HG02798 (cell line): Measurements from ENCODE around the gene EIF2B5.
"Not testable (repeated sequence)": the region's sequence is repeated elsewhere in the genome, so short reads cannot be mapped to it uniquely, and the experiment has no call there.

ENCODE experiments used
- ATAC-seq: cut with Tn5 transposase; IDR thresholded peaks from one replicate; pipeline ENCODE4 v1.9.1; 2021; ENCODE audit warnings: mild to moderate bottlenecking; ENCODE audit not compliant: unreplicated experiment, poor library complexity

The EIF2B5 gene

DNA sequence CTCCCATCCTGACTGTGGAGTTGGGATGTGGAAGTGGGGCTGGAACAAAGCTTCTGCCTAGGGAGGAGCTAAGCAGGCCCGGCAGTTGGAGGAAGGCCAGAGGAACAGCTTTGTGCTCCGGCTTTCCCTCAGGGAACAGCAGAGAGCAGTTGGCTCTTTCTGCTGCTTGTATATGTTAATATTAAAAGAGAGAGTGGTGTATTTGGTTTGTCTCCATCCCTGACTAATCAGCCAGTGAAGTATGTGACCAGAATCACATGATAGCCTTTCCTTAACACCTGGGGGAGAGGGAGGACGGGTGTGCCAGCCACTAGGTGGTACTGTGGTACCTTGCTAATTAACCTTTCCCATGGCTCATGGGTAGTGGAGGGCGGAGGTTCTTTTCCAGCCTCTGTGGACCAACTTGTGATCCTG, 10.0 kb downstream of the EIF2B5 start:
- ATAC-seq = no peak

DNA sequence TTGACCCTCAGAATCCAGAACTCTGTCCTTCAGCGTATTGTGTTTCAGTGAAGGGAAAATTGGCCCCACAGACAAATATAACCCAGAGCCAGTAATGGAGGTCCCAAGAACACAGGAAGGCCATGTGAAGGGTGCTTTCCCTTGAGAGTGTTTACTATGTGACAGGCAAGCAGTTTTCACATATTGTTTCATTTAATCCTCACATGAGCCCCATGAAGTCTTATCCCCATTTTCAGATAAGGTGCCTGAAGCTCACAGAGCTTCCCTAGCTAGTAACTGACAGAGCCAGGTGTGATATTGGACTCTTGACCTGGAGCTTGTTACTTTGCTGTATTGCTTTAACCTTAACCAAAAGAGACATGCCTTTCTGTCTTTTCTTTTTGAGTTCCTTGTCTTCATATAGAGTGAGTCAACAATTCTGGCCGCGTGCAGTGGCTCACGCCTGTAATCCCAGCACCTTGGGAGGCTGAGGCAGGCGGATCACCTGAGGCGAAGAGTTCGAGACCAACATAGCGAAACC, 10.7 kb downstream of the EIF2B5 start:
- ATAC-seq = no peak

DNA sequence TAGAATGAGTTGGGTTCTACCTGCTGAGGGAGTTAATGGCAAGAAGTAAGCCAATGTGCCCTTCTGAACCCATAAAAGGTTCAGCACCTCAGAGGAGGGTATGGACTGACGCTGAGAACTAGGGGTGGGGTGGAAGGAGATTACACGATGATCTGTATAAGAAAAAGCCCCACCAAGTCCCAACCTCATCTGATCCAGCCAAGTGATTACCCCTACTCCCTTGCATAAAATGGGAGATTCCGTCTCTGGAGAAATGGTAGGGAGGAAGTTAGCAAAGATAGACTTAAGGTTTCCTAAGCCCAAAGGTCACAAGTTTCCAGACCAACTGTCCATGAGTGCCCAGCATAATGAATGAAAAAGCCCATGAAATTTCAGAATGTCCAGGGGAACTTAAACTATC, 12.9 kb downstream of the EIF2B5 start:
- no peak for ATAC-seq

DNA sequence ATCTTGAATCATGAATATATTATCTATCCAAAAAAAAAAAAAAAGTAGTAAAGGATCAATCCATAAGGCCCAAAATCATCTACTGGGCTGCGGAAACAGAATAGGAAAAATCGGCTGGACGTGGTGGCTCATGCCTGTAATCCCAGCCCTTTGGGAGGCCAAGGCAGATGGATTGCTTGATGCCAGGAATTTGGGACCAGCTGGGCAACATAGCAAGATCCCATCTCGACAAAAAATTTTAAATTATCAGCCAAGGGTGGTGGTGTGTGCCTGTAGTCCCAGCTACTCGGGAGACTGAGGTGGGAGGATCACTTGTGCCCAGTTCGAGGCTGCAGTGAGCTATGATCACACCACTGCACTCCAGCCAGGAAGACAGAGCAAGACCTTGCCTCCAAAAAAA, 14.0 kb downstream of the EIF2B5 start:
- no peak for ATAC-seq

DNA sequence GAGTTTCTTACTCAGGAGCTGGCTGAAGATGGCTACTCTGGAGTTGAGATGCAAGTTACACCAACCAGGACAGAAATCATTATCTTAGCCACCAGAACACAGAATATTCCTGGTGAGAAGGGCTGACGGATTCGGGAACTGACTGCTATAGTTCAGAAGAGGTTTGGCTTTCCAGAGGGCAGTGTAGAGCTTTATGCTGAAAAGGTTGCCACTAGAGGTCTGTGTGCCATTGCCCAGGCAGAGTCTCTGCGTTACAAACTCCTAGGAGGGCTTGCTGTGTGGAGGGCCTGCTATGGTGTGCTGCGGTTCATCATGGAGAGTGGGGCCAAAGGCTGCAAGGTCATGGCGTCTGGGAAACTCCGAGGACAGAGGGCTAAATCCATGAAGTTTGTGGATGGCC, 14.6 kb downstream of the EIF2B5 start:
- ATAC-seq = not testable (repeated sequence)

DNA sequence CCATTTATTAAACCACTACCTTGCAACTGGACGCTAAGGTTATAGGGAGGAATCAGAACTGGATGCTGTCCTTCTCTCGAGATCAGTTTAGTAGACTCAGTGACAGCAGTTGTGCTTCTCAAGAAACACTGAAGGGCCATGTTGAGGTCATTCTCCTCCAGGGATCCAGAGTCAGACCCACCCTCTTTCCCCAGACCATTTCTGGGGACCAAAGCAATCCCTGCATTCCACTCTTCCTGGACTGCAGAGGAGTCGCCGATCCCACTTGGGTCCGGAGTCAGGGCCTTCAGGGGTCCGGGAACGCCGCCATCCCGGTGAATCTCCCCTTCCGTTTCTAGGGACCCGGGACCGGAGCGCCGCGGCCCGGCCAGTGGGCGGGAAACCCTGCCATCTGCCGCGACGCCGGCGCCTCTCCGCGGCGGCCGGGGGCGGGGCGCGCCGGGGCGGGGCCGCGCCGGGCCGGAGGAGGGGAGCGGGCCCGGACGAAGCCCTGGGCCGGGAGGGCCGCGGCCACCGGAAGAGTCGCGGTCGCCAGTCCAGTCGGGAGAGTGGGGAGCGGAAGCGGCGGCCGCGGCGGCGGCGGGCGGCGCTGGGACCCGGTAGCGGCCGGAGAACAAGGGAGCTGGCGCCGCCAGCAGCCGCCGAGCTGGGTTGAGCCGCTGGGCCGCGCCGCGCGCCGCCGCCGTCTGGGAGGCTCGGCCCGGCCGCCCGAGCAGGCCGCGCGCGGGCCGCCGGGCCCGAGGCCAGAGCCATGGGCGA, 19.9 kb downstream of the EIF2B5 start, which contains the start of gene DVL3:
DVL3 (plus strand) TSS at position 493 of the 759 bp plus-strand sequence; CDS start at position 752, 259 bp downstream.
- ATAC-seq = peak; percentile 88

DNA sequence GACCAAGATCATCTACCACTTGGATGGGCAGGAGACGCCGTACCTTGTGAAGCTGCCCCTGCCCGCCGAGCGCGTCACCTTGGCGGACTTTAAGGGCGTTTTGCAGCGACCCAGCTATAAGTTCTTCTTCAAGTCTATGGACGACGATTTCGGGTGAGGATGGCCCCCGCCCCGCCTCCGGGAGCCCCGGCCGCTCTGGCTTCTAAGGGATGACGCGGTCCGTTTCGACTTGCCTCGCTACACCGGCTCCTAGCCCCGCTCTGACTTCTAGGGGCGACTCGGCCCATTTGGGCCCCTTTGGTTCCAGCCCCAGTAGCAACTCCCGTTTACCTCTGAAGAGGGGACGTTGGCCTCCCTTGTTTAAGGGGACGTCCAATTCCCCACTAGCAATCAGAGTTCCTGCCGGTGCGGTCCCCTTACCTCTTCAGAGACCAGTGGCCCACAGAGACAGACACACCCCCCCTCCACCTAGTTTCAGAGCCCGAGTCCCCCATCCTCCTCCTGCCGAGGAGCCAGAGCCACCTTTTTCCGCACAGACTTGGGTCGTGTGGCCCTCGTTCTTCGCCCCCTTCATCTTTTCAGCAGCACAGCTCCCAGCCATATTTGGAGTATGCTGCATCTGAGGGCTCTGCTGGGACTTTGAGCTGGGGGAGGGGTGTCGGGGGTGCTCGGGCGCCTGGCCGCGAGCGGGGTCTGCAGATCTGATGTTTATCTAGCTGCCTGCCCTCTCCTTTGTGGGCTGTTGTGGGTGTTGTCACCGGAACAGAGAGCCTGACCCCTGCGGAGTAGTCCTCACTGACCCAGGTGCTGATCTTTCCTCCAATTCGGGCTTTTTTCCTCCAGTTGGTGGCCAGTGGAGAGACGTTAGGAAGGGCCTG, 20.7 kb downstream of the EIF2B5 start:
- ATAC-seq = peak; percentile 26

DNA sequence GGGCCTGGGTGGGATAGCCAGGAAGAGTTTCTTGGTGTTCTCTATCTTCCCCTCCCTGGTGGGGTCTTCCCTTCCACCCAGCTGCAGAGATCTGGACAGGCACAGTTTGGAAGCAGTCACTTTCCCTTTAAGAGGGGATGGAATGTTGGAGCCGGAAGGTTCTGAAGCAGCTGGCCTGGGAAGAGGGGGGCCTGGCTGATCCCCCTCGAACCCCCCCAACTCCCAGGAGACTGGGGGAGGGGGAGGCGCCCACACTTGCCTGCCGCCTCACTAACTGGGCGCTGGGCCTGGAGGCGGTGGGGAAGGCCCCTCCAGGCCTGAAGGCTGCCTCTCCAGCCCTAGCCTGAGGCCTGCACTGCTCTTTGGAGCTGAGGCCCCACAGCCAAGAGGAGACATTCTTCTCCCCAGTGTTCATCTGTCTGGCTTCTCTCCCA, 21.4 kb downstream of the EIF2B5 start:
- ATAC-seq = no peak

DNA sequence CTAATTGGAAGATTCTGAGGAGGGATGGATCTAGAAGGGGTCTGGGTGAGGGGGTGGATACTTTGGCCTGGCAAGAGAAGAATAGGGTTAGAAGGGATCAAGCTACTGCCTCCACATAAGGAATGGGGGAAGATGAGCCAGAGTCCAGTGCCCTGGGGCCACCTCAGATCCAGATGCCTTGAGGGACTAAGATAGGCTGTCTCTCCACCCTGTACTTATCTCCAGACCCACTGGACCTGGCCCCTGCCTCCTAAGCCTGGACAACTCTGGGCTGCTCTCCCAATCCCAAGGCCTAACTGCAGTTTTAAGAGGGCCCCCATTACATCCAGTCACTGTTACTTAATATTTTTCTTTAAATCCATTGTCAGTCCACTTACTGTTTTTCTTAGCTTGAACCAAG, 22.0 kb downstream of the EIF2B5 start:
- ATAC-seq = no peak

DNA sequence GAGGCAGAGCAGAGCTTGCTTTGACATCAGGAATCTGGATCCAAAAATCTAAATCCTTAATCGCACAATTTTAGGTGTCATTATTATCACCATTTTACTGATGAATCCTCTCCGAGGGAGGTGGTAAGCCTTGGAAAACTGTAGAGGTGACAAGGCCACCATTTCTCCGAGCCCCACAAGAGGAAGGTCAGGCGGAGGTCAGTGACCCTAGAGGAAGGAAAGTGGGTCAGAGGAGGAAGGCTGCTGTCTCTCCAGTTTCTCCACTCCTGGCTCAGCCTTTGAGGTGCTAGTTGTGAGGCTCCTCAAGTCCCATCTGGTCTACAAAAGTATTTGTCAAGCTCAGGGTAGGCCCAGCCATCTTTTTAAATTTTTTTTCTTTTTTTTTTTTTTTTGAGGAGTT, 23.2 kb downstream of the EIF2B5 start:
- no peak for ATAC-seq

DNA sequence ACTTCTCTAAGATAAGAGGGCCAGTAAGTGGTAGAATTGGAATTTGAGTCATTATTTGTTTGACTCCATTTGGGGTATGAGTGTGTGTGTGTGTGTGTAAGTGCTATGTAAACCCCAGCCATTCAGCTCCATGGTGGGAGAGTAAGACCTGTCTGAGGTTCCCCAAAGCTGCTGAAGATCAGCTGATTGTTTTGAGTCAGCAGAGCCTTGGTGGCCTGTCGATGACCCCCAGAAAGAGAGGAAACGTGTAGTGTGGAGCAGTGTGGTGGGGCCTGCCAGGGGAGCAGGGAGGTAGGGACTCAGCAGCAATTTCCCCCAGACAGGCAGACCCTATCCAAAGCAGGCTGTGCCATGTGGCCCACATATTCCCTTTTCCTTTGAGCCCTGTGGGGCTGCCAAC, 25.3 kb downstream of the EIF2B5 start:
- no peak for ATAC-seq

DNA sequence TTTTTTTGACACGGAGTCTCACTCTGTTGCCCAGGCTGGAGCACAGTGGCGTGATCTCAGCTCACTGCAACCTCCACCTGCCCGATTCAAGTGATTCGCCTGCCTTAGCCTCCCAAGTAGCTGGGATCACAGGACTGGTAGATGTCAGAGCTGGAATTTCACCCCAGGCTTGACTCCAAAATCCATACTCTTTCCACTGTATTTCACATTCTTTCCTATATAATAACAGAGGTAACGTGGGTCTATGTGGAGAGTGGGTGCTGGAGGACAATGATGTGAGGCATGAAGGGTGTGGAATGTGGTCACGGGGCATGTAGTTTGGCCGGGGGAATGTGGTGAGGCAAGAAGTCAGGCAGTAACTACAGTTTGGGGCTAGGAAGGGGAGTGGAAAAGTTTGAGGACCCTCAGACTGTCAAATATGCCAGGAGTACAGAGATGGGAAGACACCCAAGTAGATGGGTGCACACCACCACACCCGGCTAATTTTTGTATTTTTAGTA, 27.5 kb downstream of the EIF2B5 start:
- ATAC-seq = not testable (repeated sequence)

DNA sequence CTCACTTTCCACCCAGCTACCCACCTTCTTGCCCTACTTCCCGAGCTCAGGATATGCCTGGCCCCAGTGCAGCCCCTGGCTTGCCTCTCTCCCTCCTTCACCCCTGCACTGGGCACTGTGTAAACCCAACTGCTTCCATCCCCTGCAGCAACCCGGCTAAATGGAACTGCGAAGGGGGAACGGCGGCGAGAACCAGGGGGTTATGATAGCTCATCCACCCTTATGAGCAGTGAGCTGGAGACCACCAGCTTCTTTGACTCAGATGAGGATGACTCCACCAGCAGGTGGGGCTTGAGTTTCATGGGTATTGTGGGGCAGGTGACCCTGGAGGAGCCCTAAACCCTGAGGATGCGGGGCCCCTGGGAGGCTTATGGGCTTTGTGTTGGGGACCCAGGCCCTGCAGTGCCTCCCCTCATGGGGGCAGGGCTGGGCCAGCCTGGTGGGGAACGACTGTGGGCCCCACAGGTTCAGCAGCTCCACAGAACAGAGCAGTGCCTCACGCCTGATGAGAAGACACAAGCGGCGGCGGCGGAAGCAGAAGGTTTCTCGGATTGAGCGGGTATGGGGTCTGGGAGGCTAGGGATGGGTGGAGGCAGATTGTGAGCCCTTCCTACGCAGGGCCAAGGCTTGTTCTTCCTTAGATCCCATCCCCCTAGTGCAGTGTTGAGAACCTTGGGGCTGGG, 29.6 kb downstream of the EIF2B5 start:
- no peak for ATAC-seq

DNA sequence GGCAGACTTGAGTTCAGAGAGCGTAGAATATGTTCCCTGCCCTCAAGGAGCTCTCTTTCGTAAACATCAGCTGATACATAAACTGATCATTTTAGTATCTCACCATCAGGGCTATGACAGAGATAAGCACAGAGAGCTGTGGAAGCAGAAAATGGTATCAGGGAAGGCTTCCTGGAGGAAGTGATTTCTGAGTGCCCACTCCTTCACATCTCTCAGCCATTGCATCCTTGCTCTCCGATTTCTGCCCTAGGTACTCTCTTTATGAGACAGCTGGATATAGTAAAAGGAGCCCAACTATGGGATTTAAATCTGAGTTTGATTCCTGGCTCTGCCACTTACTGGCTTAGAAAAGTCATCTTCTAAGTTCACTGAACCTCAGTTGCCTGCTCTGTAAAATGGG, 30.4 kb downstream of the EIF2B5 start:
- no peak for ATAC-seq

DNA sequence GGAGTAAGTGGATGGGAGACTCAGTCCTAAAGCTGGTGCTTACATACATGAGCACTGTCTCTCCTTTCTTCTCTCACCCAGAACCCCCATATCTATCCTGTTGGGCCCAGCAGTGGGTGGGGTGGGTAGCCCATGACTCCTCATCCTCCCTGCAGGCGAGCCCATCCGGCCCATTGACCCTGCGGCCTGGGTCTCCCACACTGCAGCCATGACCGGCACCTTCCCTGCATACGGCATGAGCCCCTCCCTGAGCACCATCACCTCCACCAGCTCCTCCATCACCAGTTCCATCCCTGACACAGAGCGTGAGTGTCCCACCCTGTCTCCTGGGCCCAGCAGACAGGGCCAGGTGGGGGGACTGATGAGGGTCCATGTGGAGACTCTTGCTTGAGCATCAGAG, 31.5 kb downstream of the EIF2B5 start:
- ATAC-seq = no peak

DNA sequence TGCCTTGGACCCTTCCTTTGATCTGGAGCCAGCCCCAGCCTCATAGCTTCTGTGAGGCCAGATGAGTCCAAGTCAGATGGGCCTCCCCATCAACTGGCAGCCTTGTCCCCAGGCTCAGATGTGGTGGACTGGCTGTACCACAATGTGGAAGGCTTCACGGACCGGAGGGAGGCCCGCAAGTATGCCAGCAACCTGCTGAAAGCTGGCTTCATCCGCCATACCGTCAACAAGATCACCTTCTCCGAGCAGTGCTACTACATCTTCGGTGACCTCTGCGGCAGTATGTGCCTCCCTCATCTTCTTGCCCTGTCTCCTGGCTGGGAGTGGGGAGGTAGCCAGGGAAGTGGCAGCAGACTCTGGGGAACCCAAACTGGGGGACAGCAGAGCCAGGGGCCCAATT, 32.6 kb downstream of the EIF2B5 start:
- no peak for ATAC-seq

DNA sequence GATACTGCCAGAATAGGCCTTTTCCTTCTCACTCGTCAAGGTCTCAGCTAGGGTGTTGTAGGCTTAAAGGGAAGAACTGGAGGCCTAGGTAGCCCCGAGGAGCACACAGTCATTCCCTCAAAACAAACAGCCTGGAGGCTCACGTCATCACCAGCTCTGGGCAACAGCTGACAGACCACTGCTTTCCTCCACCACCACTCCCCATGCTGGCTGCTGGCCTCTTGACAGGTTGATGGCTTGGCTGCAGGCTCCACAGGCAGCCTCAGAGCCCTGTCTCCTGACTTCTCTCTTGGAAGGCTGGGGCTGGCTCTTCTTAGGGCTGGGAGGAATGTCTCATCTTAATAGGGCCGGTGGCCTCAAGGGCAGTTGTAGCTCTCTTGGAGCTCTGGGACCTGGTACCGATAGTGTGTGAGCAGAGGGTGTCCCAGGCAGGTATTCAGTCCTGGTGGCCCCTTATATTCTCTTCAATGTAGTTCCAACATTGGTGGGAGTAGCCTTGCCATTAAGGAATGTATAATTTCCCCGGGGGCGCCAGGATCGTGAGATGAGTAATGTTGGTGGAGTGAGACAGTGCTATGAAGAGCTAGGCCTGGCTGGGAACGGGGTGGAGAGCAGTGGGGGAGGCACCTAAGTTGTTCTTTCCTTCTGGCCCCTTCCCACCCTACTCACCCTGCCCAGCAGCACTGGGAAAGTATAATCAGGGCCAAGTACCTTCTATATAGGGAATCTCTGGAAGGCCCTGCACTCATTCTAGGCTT, 33.4 kb downstream of the EIF2B5 start:
- no peak for ATAC-seq

DNA sequence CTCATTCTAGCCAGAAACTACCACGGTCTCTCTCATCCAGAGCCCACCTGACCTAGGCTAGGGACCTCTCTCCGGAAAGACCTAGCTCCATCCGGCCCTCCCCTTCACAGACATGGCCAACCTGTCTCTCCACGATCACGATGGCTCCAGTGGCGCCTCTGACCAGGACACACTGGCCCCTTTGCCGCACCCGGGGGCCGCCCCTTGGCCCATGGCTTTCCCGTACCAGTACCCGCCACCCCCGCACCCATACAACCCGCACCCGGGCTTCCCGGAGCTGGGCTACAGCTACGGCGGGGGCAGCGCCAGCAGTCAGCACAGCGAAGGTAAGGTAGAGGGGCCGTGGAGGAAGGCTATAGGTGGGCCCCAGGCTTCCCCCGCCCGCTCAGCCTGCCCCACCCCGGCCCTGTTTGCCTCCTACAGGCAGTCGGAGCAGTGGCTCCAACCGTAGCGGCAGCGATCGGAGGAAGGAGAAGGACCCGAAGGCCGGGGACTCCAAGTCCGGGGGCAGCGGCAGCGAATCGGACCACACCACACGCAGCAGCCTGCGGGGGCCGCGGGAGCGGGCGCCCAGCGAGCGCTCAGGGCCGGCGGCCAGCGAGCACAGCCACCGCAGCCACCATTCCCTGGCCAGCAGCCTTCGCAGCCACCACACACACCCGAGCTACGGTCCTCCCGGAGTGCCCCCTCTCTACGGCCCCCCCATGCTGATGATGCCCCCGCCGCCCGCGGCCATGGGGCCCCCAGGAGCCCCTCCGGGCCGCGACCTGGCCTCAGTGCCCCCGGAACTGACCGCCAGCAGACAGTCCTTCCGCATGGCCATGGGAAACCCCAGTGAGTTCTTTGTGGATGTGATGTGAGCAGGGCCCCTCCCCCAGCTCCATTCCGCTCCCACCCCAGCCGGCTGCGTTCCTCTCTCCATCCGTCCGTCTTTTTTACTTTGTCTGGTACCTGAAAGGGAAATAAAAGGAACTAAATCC, 35.0 kb downstream of the EIF2B5 start:
- ATAC-seq = no peak

DNA sequence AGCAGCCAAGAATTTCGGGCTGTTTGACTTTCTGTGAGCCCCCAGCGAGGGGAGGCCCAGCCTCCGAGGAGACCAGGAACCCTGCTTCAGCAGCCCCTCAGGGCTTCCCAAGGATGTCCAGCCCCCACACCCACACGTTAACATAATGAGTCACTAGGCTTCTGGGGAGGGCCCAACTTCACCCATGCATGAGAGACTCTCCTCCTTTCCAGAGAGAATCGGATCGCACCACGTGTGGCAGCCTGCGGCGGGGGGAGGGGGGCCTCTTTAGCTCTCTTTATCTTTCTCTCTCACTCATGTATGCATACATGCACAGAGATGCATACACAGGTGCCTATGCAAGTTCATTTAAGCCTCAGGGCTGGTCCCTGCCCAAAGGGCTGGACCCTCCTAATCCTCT, 36.4 kb downstream of the EIF2B5 start:
- ATAC-seq = no peak
